ENCODE data around the gene DCC. TPM values are rescaled to one million over a fixed set of nuclear protein-coding genes. Genes with fewer than 3 reads are reported as not detected.

Gene DCC
- total RNA-seq, 1 experiment from 2014 or later, result not detected

- no peaks in the 10 kb centered on the region for H3K79me2 ChIP-seq (ENCODE audit: low read length)
- no peak overlapping the region for H3K4me3 ChIP-seq (ENCODE audit: low read length)
- POLR2A ChIA-PET (ENCODE audit: unreplicated experiment), result no interaction called here
- no TSS peak for BruUV-seq (replicated peaks)
- no peaks in the 10 kb centered on the region for H3K9me2 ChIP-seq (replicated peaks; ENCODE audit: low read length)
- no peaks in the 10 kb centered on the region for H3K9me3 ChIP-seq (ENCODE audit: low read length)
- no peak for DNase-seq
- CTCF ChIA-PET, result no interaction called here
- no peak overlapping the region for H2AFZ ChIP-seq (ENCODE audit: low read length)
- no peaks in the 10 kb centered on the region for H3K27me3 ChIP-seq (ENCODE audit: low read length)
- H3F3A ChIP-seq (ENCODE audit: low read length, unreplicated experiment), result no peaks in the 10 kb centered on the region
- no peak for ATAC-seq
- no peaks in the 10 kb centered on the region for H3K36me3 ChIP-seq (ENCODE audit: low read depth, low read length)
- intact Hi-C loops (cut with micrococcal nuclease), result no loop called here
- no peak overlapping the region for H3K27ac ChIP-seq (ENCODE audit: low read length)
- no peaks in the 10 kb centered on the region for H3K4me1 ChIP-seq (ENCODE audit: insufficient read depth, low read length)
- no peak overlapping the region for H3K4me2 ChIP-seq (ENCODE audit: low read length)
- H4K20me1 ChIP-seq (ENCODE audit: low read length), result no peaks in the 10 kb centered on the region
- TF ChIP-seq EZH2 (IDR thresholded peaks at IDR 0.05; ENCODE audit: low read length, unreplicated experiment) (no peak), EZH2phosphoT487 (IDR thresholded peaks at IDR 0.05; ENCODE audit: borderline replicate concordance, low read length) (no peak), CTCF (conservative IDR thresholded peaks at IDR 0.05; ENCODE audit: low read depth, low read length) (no peak)
- H3K9ac ChIP-seq (ENCODE audit: low read length), result no peak overlapping the region
Measured at GRCh38 chr18:52869942-52870907, 530.2 kb downstream of the DCC start.

DNA sequence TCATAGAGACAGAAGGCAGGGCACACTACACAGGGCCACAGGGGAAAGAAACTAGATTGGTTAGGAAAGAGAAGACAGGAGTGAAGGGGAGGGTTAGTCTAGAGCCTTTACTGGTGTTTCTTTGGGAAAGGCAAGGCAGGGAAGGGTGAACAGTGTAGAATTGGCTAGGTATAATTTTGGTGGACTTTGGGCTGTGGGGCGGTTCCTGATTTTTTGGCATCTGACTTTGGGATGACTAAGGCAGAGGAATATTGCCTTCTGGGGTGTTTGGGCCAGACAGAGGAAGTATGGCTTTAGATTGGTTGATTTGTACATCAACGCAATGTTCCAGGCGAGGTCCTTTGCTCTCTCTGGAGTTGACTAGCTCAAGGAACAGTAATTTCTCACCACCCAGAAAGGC lies 534.8 kb downstream of the DCC start:
- H3K4me1 ChIP-seq (ENCODE audit: insufficient read depth, low read length), result no peaks in the 10 kb centered on the region
- H3K9me3 ChIP-seq (ENCODE audit: low read length), result no peaks in the 10 kb centered on the region
- no peaks in the 10 kb centered on the region for H3K36me3 ChIP-seq (ENCODE audit: low read depth, low read length)
- CTCF ChIA-PET, result no interaction called here
- H3F3A ChIP-seq (ENCODE audit: low read length, unreplicated experiment), result no peaks in the 10 kb centered on the region
- H3K79me2 ChIP-seq (ENCODE audit: low read length), result no peaks in the 10 kb centered on the region
- no peak overlapping the region for H3K4me3 ChIP-seq (ENCODE audit: low read length)
- H4K20me1 ChIP-seq (ENCODE audit: low read length), result no peaks in the 10 kb centered on the region
- intact Hi-C loops (cut with micrococcal nuclease), result no loop called here
- no peak overlapping the region for H2AFZ ChIP-seq (ENCODE audit: low read length)
- no peak for ATAC-seq
- H3K27ac ChIP-seq (ENCODE audit: low read length), result no peak overlapping the region
- H3K9ac ChIP-seq (ENCODE audit: low read length), result no peak overlapping the region
- no TSS peak for BruUV-seq (replicated peaks)
- no peaks in the 10 kb centered on the region for H3K9me2 ChIP-seq (replicated peaks; ENCODE audit: low read length)
- TF ChIP-seq EZH2phosphoT487 (IDR thresholded peaks at IDR 0.05; ENCODE audit: borderline replicate concordance, low read length) (no peak), EZH2 (IDR thresholded peaks at IDR 0.05; ENCODE audit: low read length, unreplicated experiment) (no peak), CTCF (conservative IDR thresholded peaks at IDR 0.05; ENCODE audit: low read depth, low read length) (no peak)
- H3K4me2 ChIP-seq (ENCODE audit: low read length), result no peak overlapping the region
- H3K27me3 ChIP-seq (ENCODE audit: low read length), result no peaks in the 10 kb centered on the region
- POLR2A ChIA-PET (ENCODE audit: unreplicated experiment), result no interaction called here
- DNase-seq, result no peak

- no peak overlapping the region for H3K27ac ChIP-seq (ENCODE audit: low read length)
- H3K79me2 ChIP-seq (ENCODE audit: low read length), result no peaks in the 10 kb centered on the region
- H3K4me1 ChIP-seq (ENCODE audit: insufficient read depth, low read length), result no peaks in the 10 kb centered on the region
- no peaks in the 10 kb centered on the region for H3K9me3 ChIP-seq (ENCODE audit: low read length)
- intact Hi-C loops (cut with micrococcal nuclease), result no loop called here
- TF ChIP-seq CTCF (conservative IDR thresholded peaks at IDR 0.05; ENCODE audit: low read depth, low read length) (no peak), EZH2phosphoT487 (IDR thresholded peaks at IDR 0.05; ENCODE audit: borderline replicate concordance, low read length) (no peak), EZH2 (IDR thresholded peaks at IDR 0.05; ENCODE audit: low read length, unreplicated experiment) (no peak)
- no peaks in the 10 kb centered on the region for H3K9me2 ChIP-seq (replicated peaks; ENCODE audit: low read length)
- ChIA-PET CTCF (no interaction called here), POLR2A (ENCODE audit: unreplicated experiment) (no interaction called here)
- H3K4me2 ChIP-seq (ENCODE audit: low read length), result no peak overlapping the region
- ATAC-seq (no peak), DNase-seq (no peak)
- H3F3A ChIP-seq (ENCODE audit: low read length, unreplicated experiment), result no peaks in the 10 kb centered on the region
- H4K20me1 ChIP-seq (ENCODE audit: low read length), result no peaks in the 10 kb centered on the region
- H3K9ac ChIP-seq (ENCODE audit: low read length), result no peak overlapping the region
- BruUV-seq (replicated peaks), result no TSS peak
- no peak overlapping the region for H3K4me3 ChIP-seq (ENCODE audit: low read length)
- H3K36me3 ChIP-seq (ENCODE audit: low read depth, low read length), result no peaks in the 10 kb centered on the region
- H2AFZ ChIP-seq (ENCODE audit: low read length), result no peak overlapping the region
- no peaks in the 10 kb centered on the region for H3K27me3 ChIP-seq (ENCODE audit: low read length)
Measured at GRCh38 chr18:52875725-52876124, 535.7 kb downstream of the DCC start.

All from PC-3 (cell line).